ENCODE results near the gene CDKN2B-AS1.

Gene CDKN2B-AS1

DNA sequence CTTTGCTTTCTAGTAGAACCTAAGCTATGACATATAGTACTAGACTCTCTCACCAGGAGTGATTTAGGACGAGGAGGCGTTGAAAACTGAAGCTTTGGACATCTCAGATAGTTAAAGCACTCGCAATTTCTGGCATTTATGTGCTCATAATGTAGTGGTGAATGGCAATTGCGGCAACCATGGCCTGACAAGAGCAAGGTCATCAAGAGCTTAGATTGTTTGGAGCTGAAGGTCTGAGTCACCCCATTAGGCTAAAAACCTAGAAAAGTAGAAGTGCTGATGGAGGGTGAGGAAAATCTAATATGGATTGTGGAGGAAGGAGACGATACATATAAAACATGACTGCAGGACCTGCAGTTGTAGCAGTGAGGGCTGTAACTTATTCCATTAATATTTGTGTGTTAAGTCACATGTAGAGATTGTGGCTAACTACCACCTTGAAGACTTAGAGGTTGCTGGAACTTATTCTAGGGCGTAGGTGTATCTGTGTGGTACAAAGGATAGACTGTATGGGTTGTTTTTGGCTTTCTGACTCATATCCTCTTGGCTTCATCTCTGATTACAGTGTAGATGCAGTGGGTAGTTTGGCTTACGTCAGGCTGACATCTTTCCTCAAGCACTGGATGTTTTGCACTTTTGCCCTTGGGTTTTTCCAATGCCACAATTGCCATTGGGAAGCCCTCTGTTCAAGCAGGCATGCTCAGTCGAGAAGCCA lies 153.4 kb downstream of the CDKN2B-AS1 start:
- H3K9me3 ChIP-seq (ENCODE audit: control insufficient read depth in 1 of 2, low read length in 2 of 2) = no peaks in the 10 kb centered on the region
- no peaks in the 10 kb centered on the region for H3K36me3 ChIP-seq (ENCODE audit: control insufficient read depth in 1 of 2, insufficient read depth in 2 of 2, low read length in 2 of 2)
- no peaks in the 10 kb centered on the region for H3K4me1 ChIP-seq (ENCODE audit: control insufficient read depth in 1 of 2, insufficient read depth in 2 of 2, low read length in 2 of 2)
- H3K4me3 ChIP-seq (ENCODE audit: low read depth in 1 of 2, low read length in 2 of 2) = no peak overlapping the region
- no peak overlapping the region for H3K27ac ChIP-seq (ENCODE audit: low read depth, low read length)
- H3K27me3 ChIP-seq (ENCODE audit: control insufficient read depth in 1 of 2, insufficient read depth in 2 of 2, low read length in 2 of 2) = peaks cover 0 to 4% of the 10 kb centered on the region in 2 donors
- H3K9ac ChIP-seq (ENCODE audit: low read depth in 1 of 2, low read length in 2 of 2) = no peak overlapping the region

DNA sequence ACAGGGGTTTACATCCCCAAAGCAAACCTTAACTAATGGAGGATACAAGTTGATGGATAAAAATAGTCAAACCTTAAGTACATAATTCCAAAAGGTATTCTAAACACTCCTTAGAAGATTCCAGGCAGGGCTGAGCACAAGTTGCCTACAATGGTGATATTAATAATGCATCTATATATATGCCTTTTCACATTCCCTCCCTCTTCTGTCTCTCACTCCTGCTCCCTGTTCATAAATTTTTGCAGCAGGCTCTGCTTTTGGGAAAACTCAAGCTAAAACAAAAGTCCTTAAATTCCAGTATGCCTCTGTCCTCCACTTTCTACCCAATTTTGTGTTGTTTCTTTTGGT lies 153.9 kb downstream of the CDKN2B-AS1 start:
- H3K27ac ChIP-seq (ENCODE audit: low read depth, low read length) = no peak overlapping the region
- H3K9me3 ChIP-seq (ENCODE audit: control insufficient read depth in 1 of 2, low read length in 2 of 2) = no peaks in the 10 kb centered on the region
- no peaks in the 10 kb centered on the region for H3K4me1 ChIP-seq (ENCODE audit: control insufficient read depth in 1 of 2, insufficient read depth in 2 of 2, low read length in 2 of 2)
- no peak overlapping the region for H3K4me3 ChIP-seq (ENCODE audit: low read depth in 1 of 2, low read length in 2 of 2)
- peaks cover 0 to 4% of the 10 kb centered on the region in 2 donors for H3K27me3 ChIP-seq (ENCODE audit: control insufficient read depth in 1 of 2, insufficient read depth in 2 of 2, low read length in 2 of 2)
- H3K9ac ChIP-seq (ENCODE audit: low read depth in 1 of 2, low read length in 2 of 2) = no peak overlapping the region
- H3K36me3 ChIP-seq (ENCODE audit: control insufficient read depth in 1 of 2, insufficient read depth in 2 of 2, low read length in 2 of 2) = no peaks in the 10 kb centered on the region

DNA sequence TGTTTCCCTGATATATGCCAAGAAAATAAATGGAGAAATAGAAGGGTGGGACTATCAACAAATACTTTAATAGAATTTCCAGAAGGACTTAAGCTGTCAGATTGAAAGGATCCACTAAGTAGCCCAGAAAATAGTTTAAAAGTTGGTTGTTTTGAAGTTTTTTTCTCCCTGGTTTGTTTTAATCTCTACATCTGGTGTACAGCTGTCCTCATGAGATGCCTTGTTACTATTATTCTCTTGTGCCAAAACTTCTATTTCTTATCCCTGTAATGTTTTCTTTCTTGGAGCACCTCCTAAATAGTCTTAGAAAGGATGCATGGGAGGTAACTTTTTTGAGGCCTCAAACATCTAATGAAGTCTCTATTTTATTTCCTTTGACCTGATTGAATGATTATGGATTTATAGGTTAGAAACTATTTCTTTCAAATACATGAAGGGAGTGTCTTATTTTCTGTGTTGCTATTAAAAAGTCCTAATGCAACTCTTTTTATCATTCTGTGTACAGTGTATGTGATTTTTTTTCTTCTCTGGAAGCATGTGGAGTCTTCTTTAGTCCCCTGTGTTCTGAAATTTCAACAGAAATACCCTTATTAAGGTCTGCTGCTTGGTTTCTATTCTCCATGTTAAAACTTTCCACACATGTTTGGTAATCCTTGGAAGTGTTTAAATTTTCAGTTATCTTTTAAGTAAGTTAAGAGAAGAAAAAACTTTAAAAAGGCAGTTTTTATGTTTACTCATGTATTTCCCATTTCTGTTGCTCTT lies 154.5 kb downstream of the CDKN2B-AS1 start:
- H3K27me3 ChIP-seq (ENCODE audit: control insufficient read depth in 1 of 2, insufficient read depth in 2 of 2, low read length in 2 of 2) = peaks cover 0 to 4% of the 10 kb centered on the region in 2 donors
- no peaks in the 10 kb centered on the region for H3K9me3 ChIP-seq (ENCODE audit: control insufficient read depth in 1 of 2, low read length in 2 of 2)
- no peaks in the 10 kb centered on the region for H3K4me1 ChIP-seq (ENCODE audit: control insufficient read depth in 1 of 2, insufficient read depth in 2 of 2, low read length in 2 of 2)
- no peak overlapping the region for H3K9ac ChIP-seq (ENCODE audit: low read depth in 1 of 2, low read length in 2 of 2)
- no peaks in the 10 kb centered on the region for H3K36me3 ChIP-seq (ENCODE audit: control insufficient read depth in 1 of 2, insufficient read depth in 2 of 2, low read length in 2 of 2)
- no peak overlapping the region for H3K4me3 ChIP-seq (ENCODE audit: low read depth in 1 of 2, low read length in 2 of 2)
- no peak overlapping the region for H3K27ac ChIP-seq (ENCODE audit: low read depth, low read length)

DNA sequence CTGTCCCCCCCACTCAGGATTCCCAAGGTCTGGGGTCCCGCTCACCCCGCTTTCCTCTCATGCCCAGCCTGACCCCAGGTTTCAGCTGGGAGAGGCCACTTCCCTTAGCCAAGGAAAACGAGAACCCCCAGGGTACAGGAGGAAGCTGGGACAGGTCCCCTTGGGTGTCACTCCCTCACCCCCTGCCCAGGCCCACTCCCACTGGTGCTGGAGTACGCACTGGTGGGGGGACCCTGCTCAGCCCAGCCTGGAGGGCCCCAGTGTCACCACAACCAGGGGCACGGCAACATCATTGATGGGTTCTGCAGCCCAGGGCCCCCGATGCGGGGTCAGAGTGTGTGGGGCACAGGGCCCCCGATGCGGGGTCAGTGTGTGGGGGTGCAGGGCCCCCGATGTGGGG lies 159.5 kb downstream of the CDKN2B-AS1 start:
- Histone ChIP-seq H3K4me3 (ENCODE audit: low read depth in 1 of 2, low read length in 2 of 2) (no peak overlapping the region), H3K4me1 (ENCODE audit: control insufficient read depth in 1 of 2, insufficient read depth in 2 of 2, low read length in 2 of 2) (peaks cover 0 to 3% of the 10 kb centered on the region in 2 donors), H3K9me3 (ENCODE audit: control insufficient read depth in 1 of 2, low read length in 2 of 2) (no peaks in the 10 kb centered on the region), H3K27ac (ENCODE audit: low read depth, low read length) (no peak overlapping the region), H3K36me3 (ENCODE audit: control insufficient read depth in 1 of 2, insufficient read depth in 2 of 2, low read length in 2 of 2) (no peaks in the 10 kb centered on the region), H3K9ac (ENCODE audit: low read depth in 1 of 2, low read length in 2 of 2) (no peak overlapping the region), H3K27me3 (ENCODE audit: control insufficient read depth in 1 of 2, insufficient read depth in 2 of 2, low read length in 2 of 2) (no peaks in the 10 kb centered on the region)

DNA sequence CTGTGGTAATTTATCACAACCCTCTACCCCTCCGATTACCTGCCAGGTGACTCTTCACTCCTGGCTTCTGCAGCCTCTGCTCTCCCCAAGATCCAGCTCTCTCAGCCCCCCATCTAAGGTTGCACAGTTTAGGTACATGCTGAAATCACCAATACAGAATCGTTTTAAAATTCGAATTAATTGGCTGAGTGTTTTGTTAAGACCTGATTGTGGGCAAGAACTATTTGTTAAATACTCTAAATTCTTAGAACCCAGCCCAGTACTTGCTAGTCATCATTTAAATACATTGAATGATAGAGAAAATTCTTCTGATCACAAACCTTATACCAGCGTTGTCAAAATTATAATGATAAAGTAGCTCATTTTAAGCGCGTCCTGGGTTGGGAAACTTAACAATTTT lies 162.0 kb downstream of the CDKN2B-AS1 start:
- H3K9me3 ChIP-seq (ENCODE audit: control insufficient read depth in 1 of 2, low read length in 2 of 2) = no peaks in the 10 kb centered on the region
- no peak overlapping the region for H3K9ac ChIP-seq (ENCODE audit: low read depth in 1 of 2, low read length in 2 of 2)
- H3K27me3 ChIP-seq (ENCODE audit: control insufficient read depth in 1 of 2, insufficient read depth in 2 of 2, low read length in 2 of 2) = peaks cover 0 to 5% of the 10 kb centered on the region in 2 donors
- H3K4me3 ChIP-seq (ENCODE audit: low read depth in 1 of 2, low read length in 2 of 2) = no peak overlapping the region
- no peak overlapping the region for H3K27ac ChIP-seq (ENCODE audit: low read depth, low read length)
- H3K36me3 ChIP-seq (ENCODE audit: control insufficient read depth in 1 of 2, insufficient read depth in 2 of 2, low read length in 2 of 2) = no peaks in the 10 kb centered on the region
- H3K4me1 ChIP-seq (ENCODE audit: control insufficient read depth in 1 of 2, insufficient read depth in 2 of 2, low read length in 2 of 2) = peaks cover 0 to 3% of the 10 kb centered on the region in 2 donors

DNA sequence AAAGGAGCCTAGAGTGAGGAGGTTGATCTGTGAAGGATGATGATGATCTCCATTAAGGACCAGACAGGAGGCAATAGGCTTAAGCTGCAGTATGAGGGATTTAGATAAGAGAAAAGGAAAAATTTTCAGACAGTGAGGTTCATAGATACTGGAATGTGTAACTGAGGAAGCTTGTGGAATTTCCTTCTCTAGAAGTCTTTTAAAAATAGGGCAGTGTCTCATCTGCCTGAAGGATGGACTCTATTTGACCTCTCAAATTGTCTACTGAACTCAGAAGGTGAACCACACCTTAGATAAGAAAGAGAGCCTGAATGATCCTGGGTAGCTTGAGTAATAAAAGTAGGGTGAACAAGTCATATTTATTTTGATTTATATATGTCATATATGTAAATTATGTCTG lies 162.7 kb downstream of the CDKN2B-AS1 start:
- Histone ChIP-seq H3K4me1 (ENCODE audit: control insufficient read depth in 1 of 2, insufficient read depth in 2 of 2, low read length in 2 of 2) (peaks cover 0 to 3% of the 10 kb centered on the region in 2 donors), H3K9ac (ENCODE audit: low read depth in 1 of 2, low read length in 2 of 2) (no peak overlapping the region), H3K27ac (ENCODE audit: low read depth, low read length) (no peak overlapping the region), H3K36me3 (ENCODE audit: control insufficient read depth in 1 of 2, insufficient read depth in 2 of 2, low read length in 2 of 2) (no peaks in the 10 kb centered on the region), H3K4me3 (ENCODE audit: low read depth in 1 of 2, low read length in 2 of 2) (no peak overlapping the region), H3K9me3 (ENCODE audit: control insufficient read depth in 1 of 2, low read length in 2 of 2) (no peaks in the 10 kb centered on the region), H3K27me3 (ENCODE audit: control insufficient read depth in 1 of 2, insufficient read depth in 2 of 2, low read length in 2 of 2) (peaks cover 0 to 5% of the 10 kb centered on the region in 2 donors)

DNA sequence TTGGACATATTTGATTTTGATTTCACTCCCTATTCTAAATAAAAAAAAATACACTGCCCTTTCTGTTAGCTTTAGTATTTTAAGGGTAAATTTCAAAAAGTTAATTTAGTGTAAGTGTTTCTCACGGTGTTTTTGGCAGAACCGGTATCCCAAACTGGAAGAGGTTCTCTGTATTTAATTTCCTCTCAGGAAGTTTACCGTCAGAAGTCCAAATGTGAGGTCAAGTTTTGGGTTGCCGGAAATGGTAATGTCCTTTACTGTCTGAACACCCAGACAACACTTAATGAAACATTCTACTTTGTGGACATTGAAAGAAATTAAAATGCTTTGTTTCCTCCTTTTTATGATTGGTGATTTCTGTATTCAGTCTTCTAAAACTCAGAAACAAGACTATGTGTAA lies 163.2 kb downstream of the CDKN2B-AS1 start:
- Histone ChIP-seq H3K27ac (ENCODE audit: low read depth, low read length) (no peak overlapping the region), H3K9ac (ENCODE audit: low read depth in 1 of 2, low read length in 2 of 2) (no peak overlapping the region), H3K36me3 (ENCODE audit: control insufficient read depth in 1 of 2, insufficient read depth in 2 of 2, low read length in 2 of 2) (no peaks in the 10 kb centered on the region), H3K27me3 (ENCODE audit: control insufficient read depth in 1 of 2, insufficient read depth in 2 of 2, low read length in 2 of 2) (peaks cover 0 to 5% of the 10 kb centered on the region in 2 donors), H3K4me3 (ENCODE audit: low read depth in 1 of 2, low read length in 2 of 2) (no peak overlapping the region), H3K4me1 (ENCODE audit: control insufficient read depth in 1 of 2, insufficient read depth in 2 of 2, low read length in 2 of 2) (peaks cover 0 to 3% of the 10 kb centered on the region in 2 donors), H3K9me3 (ENCODE audit: control insufficient read depth in 1 of 2, low read length in 2 of 2) (no peaks in the 10 kb centered on the region)

DNA sequence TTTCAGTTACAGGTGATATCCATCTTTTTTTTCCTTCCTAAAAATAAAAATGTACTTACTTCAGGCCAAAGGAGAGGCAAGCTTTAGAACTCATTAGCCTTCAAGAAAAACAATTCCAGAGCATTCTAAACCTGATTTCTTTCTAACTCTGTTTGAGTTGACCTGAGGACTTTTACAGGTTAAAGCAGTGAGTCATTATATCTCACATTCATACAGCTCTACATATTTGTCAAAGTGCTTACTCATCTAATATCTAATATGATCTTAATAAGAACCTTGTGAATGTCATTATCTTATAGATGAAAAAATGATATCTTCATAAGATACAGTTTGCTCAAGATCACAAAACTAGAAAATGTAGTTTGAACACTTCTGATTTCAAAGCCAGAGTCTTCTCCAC lies 163.7 kb downstream of the CDKN2B-AS1 start:
- Histone ChIP-seq H3K9me3 (ENCODE audit: control insufficient read depth in 1 of 2, low read length in 2 of 2) (no peaks in the 10 kb centered on the region), H3K4me3 (ENCODE audit: low read depth in 1 of 2, low read length in 2 of 2) (no peak overlapping the region), H3K27ac (ENCODE audit: low read depth, low read length) (no peak overlapping the region), H3K9ac (ENCODE audit: low read depth in 1 of 2, low read length in 2 of 2) (no peak overlapping the region), H3K4me1 (ENCODE audit: control insufficient read depth in 1 of 2, insufficient read depth in 2 of 2, low read length in 2 of 2) (peaks cover 0 to 3% of the 10 kb centered on the region in 2 donors), H3K36me3 (ENCODE audit: control insufficient read depth in 1 of 2, insufficient read depth in 2 of 2, low read length in 2 of 2) (no peaks in the 10 kb centered on the region), H3K27me3 (ENCODE audit: control insufficient read depth in 1 of 2, insufficient read depth in 2 of 2, low read length in 2 of 2) (peaks cover 0 to 5% of the 10 kb centered on the region in 2 donors)

DNA sequence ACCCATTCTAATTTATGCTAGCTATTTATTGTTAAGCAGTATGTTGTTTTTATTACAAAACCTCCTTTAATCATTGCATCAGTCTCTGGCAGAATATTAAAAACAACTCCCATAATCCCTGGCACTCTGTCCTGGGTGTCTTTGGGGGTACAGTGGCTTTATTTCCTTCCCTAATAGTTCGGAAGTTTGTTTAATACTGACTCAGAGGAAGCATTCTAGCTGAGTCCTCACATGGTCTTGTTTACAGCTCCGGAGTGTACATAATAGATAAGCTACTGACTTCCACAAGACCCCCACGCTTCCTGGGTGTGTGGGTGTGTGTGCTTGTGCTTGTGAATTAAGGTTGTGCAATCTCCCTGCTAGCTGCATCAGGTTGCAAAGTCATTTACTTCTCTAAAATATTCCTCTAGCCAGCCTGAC lies 164.3 kb downstream of the CDKN2B-AS1 start:
- H3K4me3 ChIP-seq (ENCODE audit: low read depth in 1 of 2, low read length in 2 of 2) = no peak overlapping the region
- H3K27ac ChIP-seq (ENCODE audit: low read depth, low read length) = no peak overlapping the region
- H3K9me3 ChIP-seq (ENCODE audit: control insufficient read depth in 1 of 2, low read length in 2 of 2) = no peaks in the 10 kb centered on the region
- H3K27me3 ChIP-seq (ENCODE audit: control insufficient read depth in 1 of 2, insufficient read depth in 2 of 2, low read length in 2 of 2) = peaks cover 0 to 5% of the 10 kb centered on the region in 2 donors
- H3K9ac ChIP-seq (ENCODE audit: low read depth in 1 of 2, low read length in 2 of 2) = no peak overlapping the region
- peaks cover 0 to 3% of the 10 kb centered on the region in 2 donors for H3K4me1 ChIP-seq (ENCODE audit: control insufficient read depth in 1 of 2, insufficient read depth in 2 of 2, low read length in 2 of 2)
- no peaks in the 10 kb centered on the region for H3K36me3 ChIP-seq (ENCODE audit: control insufficient read depth in 1 of 2, insufficient read depth in 2 of 2, low read length in 2 of 2)

DNA sequence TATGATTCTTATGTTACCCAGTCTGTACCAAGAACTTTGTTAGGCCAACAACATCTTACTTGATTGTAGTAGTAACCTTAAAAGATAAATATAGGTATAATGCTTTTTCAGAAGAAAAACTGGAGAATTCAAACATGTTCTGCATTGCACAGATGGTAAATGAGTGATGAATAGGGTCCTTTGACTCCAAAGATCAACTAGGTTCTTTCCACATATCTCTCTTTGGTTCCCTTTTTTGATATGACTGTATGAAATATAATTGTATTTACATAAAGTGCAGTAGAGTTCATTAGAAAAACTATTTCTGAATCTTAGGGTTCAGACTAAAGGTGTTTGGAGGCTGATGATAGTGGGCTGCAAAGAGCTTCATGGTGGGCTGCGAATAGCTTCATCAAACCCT lies 165.0 kb downstream of the CDKN2B-AS1 start:
- Histone ChIP-seq H3K4me3 (ENCODE audit: low read depth in 1 of 2, low read length in 2 of 2) (no peak overlapping the region), H3K27me3 (ENCODE audit: control insufficient read depth in 1 of 2, insufficient read depth in 2 of 2, low read length in 2 of 2) (peaks cover 0 to 5% of the 10 kb centered on the region in 2 donors), H3K9me3 (ENCODE audit: control insufficient read depth in 1 of 2, low read length in 2 of 2) (no peaks in the 10 kb centered on the region), H3K27ac (ENCODE audit: low read depth, low read length) (no peak overlapping the region), H3K36me3 (ENCODE audit: control insufficient read depth in 1 of 2, insufficient read depth in 2 of 2, low read length in 2 of 2) (no peaks in the 10 kb centered on the region), H3K9ac (ENCODE audit: low read depth in 1 of 2, low read length in 2 of 2) (no peak overlapping the region), H3K4me1 (ENCODE audit: control insufficient read depth in 1 of 2, insufficient read depth in 2 of 2, low read length in 2 of 2) (peaks cover 0 to 3% of the 10 kb centered on the region in 2 donors)
